Liver (tissue), 9 donors: ENCODE measurements around the gene PLXND1. TPM values are rescaled to one million over a fixed set of nuclear protein-coding genes. Genes with fewer than 3 reads are reported as not detected.

Source experiments
- DNase-seq: peaks from one replicate; pipeline ENCODE4 v3.0.0-alpha.2; 2017; ENCODE audit warnings: low spot score
- H3K27ac ChIP-seq, 2 donors: one replicate each; pipeline ENCODE4 v1.7.0; 2013; ENCODE audit warnings: inconsistent platforms in 2 of 2, low read length in 2 of 2, control low read depth in 1 of 2, low read depth in 1 of 2, mild to moderate bottlenecking in 1 of 2
- H3K27me3 ChIP-seq, 4 donors: one replicate each; pipeline versions ENCODE4 v1.6.1 to v1.7.0; 2013; ENCODE audit warnings: low read length in 3 of 4, inconsistent platforms in 1 of 4, mild to moderate bottlenecking in 1 of 4, moderate library complexity in 1 of 4; ENCODE audit not compliant: control insufficient read depth in 4 of 4, insufficient read depth in 4 of 4
- H3K36me3 ChIP-seq, 4 donors: one replicate each; pipeline versions ENCODE4 v1.6.1 to v1.7.0; 2013; ENCODE audit warnings: low read length in 3 of 4, mild to moderate bottlenecking in 3 of 4, low read depth in 1 of 4, moderate library complexity in 1 of 4; ENCODE audit not compliant: control insufficient read depth in 4 of 4, insufficient read depth in 3 of 4
- H3K4me1 ChIP-seq, 4 donors: one replicate each; pipeline versions ENCODE4 v1.6.1 to v1.7.0; 2013; ENCODE audit warnings: low read length in 3 of 4, mild to moderate bottlenecking in 3 of 4, moderate library complexity in 1 of 4; ENCODE audit not compliant: control insufficient read depth in 4 of 4, insufficient read depth in 4 of 4
- H3K4me3 ChIP-seq, 3 donors: one replicate each; pipeline versions ENCODE4 v1.6.1 to v1.7.0; 2013; ENCODE audit warnings: low read length in 3 of 3, control low read depth in 1 of 3, low read depth in 1 of 3, mild to moderate bottlenecking in 1 of 3
- H3K9ac ChIP-seq, 2 donors: one replicate each; pipeline ENCODE4 v1.7.0; 2013; ENCODE audit warnings: low read length in 2 of 2, mild to moderate bottlenecking in 2 of 2, moderate library complexity in 2 of 2, control low read depth in 1 of 2, low read depth in 1 of 2
- H3K9me3 ChIP-seq, 4 donors: one replicate each; pipeline versions ENCODE4 v1.6.1 to v1.7.0; 2013; ENCODE audit warnings: low read length in 3 of 4; ENCODE audit not compliant: control insufficient read depth in 4 of 4
- EGR1 ChIP-seq, 2 donors: IDR thresholded peaks; 2 replicates each; pipeline ENCODE4 v1.6.1; 2016 to 2018; ENCODE audit warnings: antibody characterized with exemption in 2 of 2, low read depth in 2 of 2
- FOXA2 ChIP-seq: IDR thresholded peaks from 2 replicates; pipeline ENCODE4 v1.6.1; 2016; ENCODE audit warnings: antibody characterized with exemption
- GABPA ChIP-seq, 2 donors: IDR thresholded peaks in 1 of 2; conservative IDR thresholded peaks in 1 of 2; 2 replicates each; pipeline ENCODE4 v1.6.1; 2016; ENCODE audit warnings: antibody characterized with exemption in 2 of 2, mild to moderate bottlenecking in 1 of 2, moderate library complexity in 1 of 2
- HNF4A ChIP-seq, 2 donors: conservative IDR thresholded peaks; 2 replicates each; pipeline ENCODE4 v1.6.1; 2016; ENCODE audit warnings: antibody characterized with exemption in 2 of 2, mild to moderate bottlenecking in 2 of 2
- JUND ChIP-seq, 2 donors: IDR thresholded peaks; 2 replicates each; pipeline ENCODE4 v1.6.1; 2016; ENCODE audit warnings: antibody characterized with exemption in 2 of 2
- NR2F2 ChIP-seq: IDR thresholded peaks from 2 replicates; pipeline ENCODE4 v1.6.1; 2016; ENCODE audit warnings: antibody characterized with exemption
- RAD21 ChIP-seq, 2 donors: IDR thresholded peaks; 2 replicates each; pipeline ENCODE4 v1.6.1; 2016; ENCODE audit warnings: antibody characterized with exemption in 2 of 2, mild to moderate bottlenecking in 2 of 2
- RXRA ChIP-seq, 2 donors: IDR thresholded peaks; 2 replicates each; pipeline ENCODE4 v1.6.1; 2017 to 2018; ENCODE audit warnings: antibody characterized with exemption in 2 of 2, mild to moderate bottlenecking in 1 of 2
- SP1 ChIP-seq: IDR thresholded peaks from 2 replicates; pipeline ENCODE4 v1.6.1; 2018; ENCODE audit warnings: antibody characterized with exemption, mild to moderate bottlenecking
- TAF1 ChIP-seq: conservative IDR thresholded peaks from 2 replicates; pipeline ENCODE4 v1.6.1; 2016; ENCODE audit warnings: antibody characterized with exemption, mild to moderate bottlenecking
- YY1 ChIP-seq: IDR thresholded peaks from 2 replicates; pipeline ENCODE4 v1.6.1; 2016; ENCODE audit warnings: antibody characterized with exemption, mild to moderate bottlenecking
- WGBS: extraction: QIAGEN DNeasy Blood & Tissue Kit; methylation state at CpG from one replicate; pipeline ENCODE4 v1.1.7; 2013; 5-methylcytosine and 5-hydroxymethylcytosine counted together
- polyA plus RNA-seq, 2 donors: library from polyadenylated mRNA; stranded (reverse) in 1 of 2; unstranded in 1 of 2; fragments of 200-250 nt in 1 of 2; fragments of >200 nt in 1 of 2; fragmentation: Nextera tagmentation in 1 of 2; extraction: Ambion mirVana in 1 of 2; gene quantifications; one replicate each; pipeline versions ENCODE4 v1.2.1 to v1.2.3, GENCODE V29; 2013 to 2015
- total RNA-seq, 2 donors: library from RNA; depleted of rRNA; stranded (reverse); fragments of >200 nt; gene quantifications; one replicate each; pipeline ENCODE4 v1.2.3, GENCODE V29; 2014
- TF ChIP-seq, protein P1 (sequence below): IDR thresholded peaks from 2 replicates; pipeline ENCODE4 v1.6.1; 2016; ENCODE audit warnings: antibody characterized with exemption
- TF ChIP-seq, protein P2 (sequence below): IDR thresholded peaks from 2 replicates; pipeline ENCODE4 v1.6.1; 2016; ENCODE audit warnings: antibody characterized with exemption
- TF ChIP-seq, protein P3 (sequence below): IDR thresholded peaks from 2 replicates; pipeline ENCODE4 v1.6.1; 2016; ENCODE audit warnings: antibody characterized with exemption
- TF ChIP-seq, protein P4 (sequence below): IDR thresholded peaks from 2 replicates; pipeline ENCODE4 v1.6.1; 2016; ENCODE audit warnings: antibody characterized with exemption, mild to moderate bottlenecking
- TF ChIP-seq, protein P5 (sequence below): fragments of 150-350 bp; IDR thresholded peaks from 2 replicates; pipeline ENCODE4 v1.5.1; 2017; ENCODE audit warnings: improper control_type of control experiment, low read depth, low read length; ENCODE audit not compliant: missing input control
- donor health status: healthy.
- donor health status: healthy.
- donor health status: healthy.
- donor health status: healthy.
- donor health status: healthy.

PLXND1 gene
- total and polyA plus RNA-seq, 4 donors: 10.4 to 50.2 (median 32.8) TPM

DNA sequence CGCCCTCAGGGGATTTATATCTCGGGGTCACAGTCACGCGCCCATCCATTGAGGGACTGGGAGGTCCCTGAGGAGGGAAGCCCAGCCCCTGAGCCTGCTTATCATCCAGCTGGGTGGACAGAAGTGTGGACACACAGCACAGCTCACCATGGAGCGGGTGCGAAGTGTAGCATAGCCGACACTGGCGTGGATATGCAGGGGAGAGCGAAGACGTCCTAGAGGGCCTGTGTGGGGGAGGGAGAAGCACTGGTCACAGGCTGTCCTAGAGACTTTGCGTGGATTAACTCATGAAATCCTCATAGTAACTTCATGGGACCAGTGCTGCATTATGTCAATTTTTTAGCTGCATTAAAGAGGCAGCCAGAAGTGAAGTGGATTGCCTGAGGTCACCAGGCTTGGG is 26.1 kb upstream of the PLXND1 start:
- no peak for DNase-seq
- Histone ChIP-seq H3K4me1 (peaks cover 2 to 8% (median 7%) of the 10 kb centered on the region in 4 donors), H3K9ac (no peak overlapping the region), H3K36me3 (no peaks in the 10 kb centered on the region), H3K4me3 (no peak overlapping the region), H3K9me3 (no peaks in the 10 kb centered on the region), H3K27me3 (no peaks in the 10 kb centered on the region), H3K27ac (no peak overlapping the region)
- TF ChIP-seq FOXA2 (no peak), EGR1 (IDR thresholded peaks at IDR 0.05; ENCODE audit: low read depth in 2 of 2) (no peak), YY1 (no peak)
- TF ChIP-seq, protein P1, sequence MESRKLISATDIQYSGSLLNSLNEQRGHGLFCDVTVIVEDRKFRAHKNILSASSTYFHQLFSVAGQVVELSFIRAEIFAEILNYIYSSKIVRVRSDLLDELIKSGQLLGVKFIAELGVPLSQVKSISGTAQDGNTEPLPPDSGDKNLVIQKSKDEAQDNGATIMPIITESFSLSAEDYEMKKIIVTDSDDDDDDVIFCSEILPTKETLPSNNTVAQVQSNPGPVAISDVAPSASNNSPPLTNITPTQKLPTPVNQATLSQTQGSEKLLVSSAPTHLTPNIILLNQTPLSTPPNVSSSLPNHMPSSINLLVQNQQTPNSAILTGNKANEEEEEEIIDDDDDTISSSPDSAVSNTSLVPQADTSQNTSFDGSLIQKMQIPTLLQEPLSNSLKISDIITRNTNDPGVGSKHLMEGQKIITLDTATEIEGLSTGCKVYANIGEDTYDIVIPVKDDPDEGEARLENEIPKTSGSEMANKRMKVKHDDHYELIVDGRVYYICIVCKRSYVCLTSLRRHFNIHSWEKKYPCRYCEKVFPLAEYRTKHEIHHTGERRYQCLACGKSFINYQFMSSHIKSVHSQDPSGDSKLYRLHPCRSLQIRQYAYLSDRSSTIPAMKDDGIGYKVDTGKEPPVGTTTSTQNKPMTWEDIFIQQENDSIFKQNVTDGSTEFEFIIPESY: no peak
- TF ChIP-seq, protein P2, sequence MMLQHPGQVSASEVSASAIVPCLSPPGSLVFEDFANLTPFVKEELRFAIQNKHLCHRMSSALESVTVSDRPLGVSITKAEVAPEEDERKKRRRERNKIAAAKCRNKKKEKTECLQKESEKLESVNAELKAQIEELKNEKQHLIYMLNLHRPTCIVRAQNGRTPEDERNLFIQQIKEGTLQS: no peak
- 93% methylated on average over 11 of the region's 11 CpGs for WGBS

DNA sequence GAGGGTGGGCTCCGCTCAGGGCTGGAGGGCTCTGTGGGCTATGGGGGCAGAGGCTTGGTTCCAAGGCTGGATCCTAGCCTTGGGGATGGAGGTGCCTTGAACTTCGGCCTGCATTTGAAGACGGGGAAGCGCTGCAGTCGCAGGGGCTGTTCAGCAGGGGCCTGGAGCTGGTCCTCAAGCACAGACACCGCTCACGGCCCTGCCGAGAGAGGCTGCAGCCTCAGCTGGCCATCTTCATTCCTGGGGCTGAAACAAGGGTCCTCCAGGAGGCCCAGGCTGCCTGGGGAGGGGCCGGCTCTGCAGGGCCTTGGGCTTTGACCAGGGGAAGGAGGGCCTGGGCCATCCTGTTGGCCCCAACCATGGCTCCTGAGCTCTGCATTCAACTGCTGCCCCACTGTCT is 25.6 kb upstream of the PLXND1 start:
- Histone ChIP-seq H3K27me3 (no peaks in the 10 kb centered on the region), H3K4me1 (peaks cover 2 to 12% (median 9%) of the 10 kb centered on the region in 4 donors), H3K36me3 (no peaks in the 10 kb centered on the region), H3K9ac (no peak overlapping the region), H3K9me3 (no peaks in the 10 kb centered on the region), H3K27ac (no peak overlapping the region), H3K4me3 (no peak overlapping the region)
- no peak for TF ChIP-seq JUND (IDR thresholded peaks at IDR 0.05)
- no peak for TF ChIP-seq GABPA (IDR thresholded peaks at IDR 0.05 in 1 of 2, conservative IDR thresholded peaks at IDR 0.05 in 1 of 2)
- TF ChIP-seq YY1: no peak
- no peak for TF ChIP-seq SP1
- TF ChIP-seq, protein P3, sequence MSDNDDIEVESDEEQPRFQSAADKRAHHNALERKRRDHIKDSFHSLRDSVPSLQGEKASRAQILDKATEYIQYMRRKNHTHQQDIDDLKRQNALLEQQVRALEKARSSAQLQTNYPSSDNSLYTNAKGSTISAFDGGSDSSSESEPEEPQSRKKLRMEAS: no peak
- TF ChIP-seq RAD21 (IDR thresholded peaks at IDR 0.05): no peak
- TF ChIP-seq, protein P2: no peak
- TF ChIP-seq RXRA (IDR thresholded peaks at IDR 0.05): no peak
- TF ChIP-seq TAF1: no peak
- WGBS: 92% methylated on average over 9 of the region's 9 CpGs
- DNase-seq: no peak

DNA sequence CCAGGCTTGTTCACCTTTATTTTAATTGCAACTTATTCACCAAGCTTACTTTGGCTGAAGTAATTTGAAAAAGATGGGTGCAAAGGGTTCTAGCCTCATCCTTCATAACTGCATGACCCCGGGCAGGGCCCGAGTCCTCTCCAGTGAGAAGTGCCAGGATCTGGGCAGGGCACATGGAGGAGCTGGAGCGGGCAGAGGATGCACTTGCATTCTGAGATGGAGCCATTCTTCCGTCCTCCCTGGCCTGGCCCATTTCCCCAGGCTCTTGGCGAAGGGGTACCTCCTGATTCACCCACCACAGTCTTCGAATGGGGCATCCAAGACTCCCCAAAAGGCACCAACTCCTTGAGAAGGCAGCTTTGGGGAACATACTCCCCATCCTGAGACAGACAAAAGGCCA is 22.5 kb upstream of the PLXND1 start:
- DNase-seq: no peak
- H3K4me1 ChIP-seq: peaks cover 2 to 34% (median 22%) of the 10 kb centered on the region in 4 donors
- no peak overlapping the region for H3K27ac ChIP-seq

More for the DNA sequence above, 22.5 kb upstream of the PLXND1 start:
- Histone ChIP-seq H3K9ac (no peak overlapping the region), H3K9me3 (no peaks in the 10 kb centered on the region), H3K36me3 (no peaks in the 10 kb centered on the region), H3K27me3 (no peaks in the 10 kb centered on the region), H3K4me3 (no peak overlapping the region)
- TF ChIP-seq, protein P4, sequence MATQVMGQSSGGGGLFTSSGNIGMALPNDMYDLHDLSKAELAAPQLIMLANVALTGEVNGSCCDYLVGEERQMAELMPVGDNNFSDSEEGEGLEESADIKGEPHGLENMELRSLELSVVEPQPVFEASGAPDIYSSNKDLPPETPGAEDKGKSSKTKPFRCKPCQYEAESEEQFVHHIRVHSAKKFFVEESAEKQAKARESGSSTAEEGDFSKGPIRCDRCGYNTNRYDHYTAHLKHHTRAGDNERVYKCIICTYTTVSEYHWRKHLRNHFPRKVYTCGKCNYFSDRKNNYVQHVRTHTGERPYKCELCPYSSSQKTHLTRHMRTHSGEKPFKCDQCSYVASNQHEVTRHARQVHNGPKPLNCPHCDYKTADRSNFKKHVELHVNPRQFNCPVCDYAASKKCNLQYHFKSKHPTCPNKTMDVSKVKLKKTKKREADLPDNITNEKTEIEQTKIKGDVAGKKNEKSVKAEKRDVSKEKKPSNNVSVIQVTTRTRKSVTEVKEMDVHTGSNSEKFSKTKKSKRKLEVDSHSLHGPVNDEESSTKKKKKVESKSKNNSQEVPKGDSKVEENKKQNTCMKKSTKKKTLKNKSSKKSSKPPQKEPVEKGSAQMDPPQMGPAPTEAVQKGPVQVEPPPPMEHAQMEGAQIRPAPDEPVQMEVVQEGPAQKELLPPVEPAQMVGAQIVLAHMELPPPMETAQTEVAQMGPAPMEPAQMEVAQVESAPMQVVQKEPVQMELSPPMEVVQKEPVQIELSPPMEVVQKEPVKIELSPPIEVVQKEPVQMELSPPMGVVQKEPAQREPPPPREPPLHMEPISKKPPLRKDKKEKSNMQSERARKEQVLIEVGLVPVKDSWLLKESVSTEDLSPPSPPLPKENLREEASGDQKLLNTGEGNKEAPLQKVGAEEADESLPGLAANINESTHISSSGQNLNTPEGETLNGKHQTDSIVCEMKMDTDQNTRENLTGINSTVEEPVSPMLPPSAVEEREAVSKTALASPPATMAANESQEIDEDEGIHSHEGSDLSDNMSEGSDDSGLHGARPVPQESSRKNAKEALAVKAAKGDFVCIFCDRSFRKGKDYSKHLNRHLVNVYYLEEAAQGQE: no peak
- TF ChIP-seq HNF4A (conservative IDR thresholded peaks at IDR 0.05) (no peak), JUND (IDR thresholded peaks at IDR 0.05) (no peak), TAF1 (no peak), EGR1 (IDR thresholded peaks at IDR 0.05; ENCODE audit: low read depth in 2 of 2) (no peak), RXRA (IDR thresholded peaks at IDR 0.05) (no peak), SP1 (no peak), RAD21 (IDR thresholded peaks at IDR 0.05) (no peak), NR2F2 (no peak), YY1 (no peak)
- TF ChIP-seq, protein P2: no peak
- TF ChIP-seq, protein P5, sequence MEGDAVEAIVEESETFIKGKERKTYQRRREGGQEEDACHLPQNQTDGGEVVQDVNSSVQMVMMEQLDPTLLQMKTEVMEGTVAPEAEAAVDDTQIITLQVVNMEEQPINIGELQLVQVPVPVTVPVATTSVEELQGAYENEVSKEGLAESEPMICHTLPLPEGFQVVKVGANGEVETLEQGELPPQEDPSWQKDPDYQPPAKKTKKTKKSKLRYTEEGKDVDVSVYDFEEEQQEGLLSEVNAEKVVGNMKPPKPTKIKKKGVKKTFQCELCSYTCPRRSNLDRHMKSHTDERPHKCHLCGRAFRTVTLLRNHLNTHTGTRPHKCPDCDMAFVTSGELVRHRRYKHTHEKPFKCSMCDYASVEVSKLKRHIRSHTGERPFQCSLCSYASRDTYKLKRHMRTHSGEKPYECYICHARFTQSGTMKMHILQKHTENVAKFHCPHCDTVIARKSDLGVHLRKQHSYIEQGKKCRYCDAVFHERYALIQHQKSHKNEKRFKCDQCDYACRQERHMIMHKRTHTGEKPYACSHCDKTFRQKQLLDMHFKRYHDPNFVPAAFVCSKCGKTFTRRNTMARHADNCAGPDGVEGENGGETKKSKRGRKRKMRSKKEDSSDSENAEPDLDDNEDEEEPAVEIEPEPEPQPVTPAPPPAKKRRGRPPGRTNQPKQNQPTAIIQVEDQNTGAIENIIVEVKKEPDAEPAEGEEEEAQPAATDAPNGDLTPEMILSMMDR: no peak
- TF ChIP-seq, protein P3: no peak
- 80% methylated on average over 6 of the region's 6 CpGs for WGBS
